ENCODE results near the gene COL27A1. TPM values are rescaled to one million over a fixed set of nuclear protein-coding genes. Genes with fewer than 3 reads are reported as not detected.

COL27A1 gene
- total RNA-seq, 2 experiments from 2014 or later: not detected

- no peak overlapping the region for H3K4me2 ChIP-seq (ENCODE audit: low read length)
- no peaks in the 10 kb centered on the region for H3K79me2 ChIP-seq (ENCODE audit: insufficient read depth, low read depth, low read length)
- ChIA-PET CTCF (ENCODE audit: unreplicated experiment) (no interaction called here), POLR2A (no interaction called here)
- no TSS peak for BruUV-seq (replicated peaks)
- TF ChIP-seq EZH2phosphoT487 (IDR thresholded peaks at IDR 0.05; ENCODE audit: borderline replicate concordance, low read depth, low read length): no peak
- TF ChIP-seq, protein P1, sequence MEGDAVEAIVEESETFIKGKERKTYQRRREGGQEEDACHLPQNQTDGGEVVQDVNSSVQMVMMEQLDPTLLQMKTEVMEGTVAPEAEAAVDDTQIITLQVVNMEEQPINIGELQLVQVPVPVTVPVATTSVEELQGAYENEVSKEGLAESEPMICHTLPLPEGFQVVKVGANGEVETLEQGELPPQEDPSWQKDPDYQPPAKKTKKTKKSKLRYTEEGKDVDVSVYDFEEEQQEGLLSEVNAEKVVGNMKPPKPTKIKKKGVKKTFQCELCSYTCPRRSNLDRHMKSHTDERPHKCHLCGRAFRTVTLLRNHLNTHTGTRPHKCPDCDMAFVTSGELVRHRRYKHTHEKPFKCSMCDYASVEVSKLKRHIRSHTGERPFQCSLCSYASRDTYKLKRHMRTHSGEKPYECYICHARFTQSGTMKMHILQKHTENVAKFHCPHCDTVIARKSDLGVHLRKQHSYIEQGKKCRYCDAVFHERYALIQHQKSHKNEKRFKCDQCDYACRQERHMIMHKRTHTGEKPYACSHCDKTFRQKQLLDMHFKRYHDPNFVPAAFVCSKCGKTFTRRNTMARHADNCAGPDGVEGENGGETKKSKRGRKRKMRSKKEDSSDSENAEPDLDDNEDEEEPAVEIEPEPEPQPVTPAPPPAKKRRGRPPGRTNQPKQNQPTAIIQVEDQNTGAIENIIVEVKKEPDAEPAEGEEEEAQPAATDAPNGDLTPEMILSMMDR (conservative IDR thresholded peaks at IDR 0.05; ENCODE audit: low read length): no peak
- H3K36me3 ChIP-seq (ENCODE audit: insufficient read depth, low read length): no peaks in the 10 kb centered on the region
- intact Hi-C loops (cut with micrococcal nuclease; ENCODE audit: unreplicated experiment): no loop called here
- H3K9me3 ChIP-seq (ENCODE audit: low read length): no peaks in the 10 kb centered on the region
- DNase-seq (ENCODE audit: low spot score): no peak
- no peaks in the 10 kb centered on the region for H4K20me1 ChIP-seq (ENCODE audit: insufficient read depth, low read length)
- no peaks in the 10 kb centered on the region for H3K4me1 ChIP-seq (ENCODE audit: insufficient read depth, low read length, poor library complexity, severe bottlenecking)
- no peak overlapping the region for H3K4me3 ChIP-seq (ENCODE audit: low read depth, low read length, poor library complexity, severe bottlenecking)
- H3K27ac ChIP-seq (ENCODE audit: low read depth, low read length, poor library complexity, severe bottlenecking): no peak overlapping the region
- no peaks in the 10 kb centered on the region for H3K9me2 ChIP-seq (ENCODE audit: insufficient read depth, low read length)
- H2AFZ ChIP-seq (ENCODE audit: low read length): no peak overlapping the region
Measured at GRCh38 chr9:114138552-114138971, 16.8 kb upstream of the COL27A1 start.

- intact Hi-C loops (cut with micrococcal nuclease; ENCODE audit: unreplicated experiment): no loop called here
- Histone ChIP-seq H2AFZ (ENCODE audit: low read length) (no peak overlapping the region), H3K4me3 (ENCODE audit: low read depth, low read length, poor library complexity, severe bottlenecking) (no peak overlapping the region), H3K9me3 (ENCODE audit: low read length) (no peaks in the 10 kb centered on the region), H3K4me2 (ENCODE audit: low read length) (no peak overlapping the region), H3K4me1 (ENCODE audit: insufficient read depth, low read length, poor library complexity, severe bottlenecking) (no peaks in the 10 kb centered on the region), H3K9me2 (ENCODE audit: insufficient read depth, low read length) (no peaks in the 10 kb centered on the region), H3K27ac (ENCODE audit: low read depth, low read length, poor library complexity, severe bottlenecking) (no peak overlapping the region), H3K79me2 (ENCODE audit: insufficient read depth, low read depth, low read length) (no peaks in the 10 kb centered on the region), H3K36me3 (ENCODE audit: insufficient read depth, low read length) (no peaks in the 10 kb centered on the region), H4K20me1 (ENCODE audit: insufficient read depth, low read length) (no peaks in the 10 kb centered on the region)
- POLR2A ChIA-PET: no interaction called here
- CTCF ChIA-PET (ENCODE audit: unreplicated experiment): no interaction called here
- no peak for DNase-seq (ENCODE audit: low spot score)
- BruUV-seq (replicated peaks): no TSS peak
- no peak for TF ChIP-seq EZH2phosphoT487 (IDR thresholded peaks at IDR 0.05; ENCODE audit: borderline replicate concordance, low read depth, low read length)
- TF ChIP-seq, protein P1 (conservative IDR thresholded peaks at IDR 0.05; ENCODE audit: low read length): no peak
Measured at GRCh38 chr9:114139071-114139470, 16.3 kb upstream of the COL27A1 start.

- ChIA-PET CTCF (ENCODE audit: unreplicated experiment) (no interaction called here), POLR2A (interaction anchor here (1.1 kb wide), 1 partner anchor 11 kb away, joined by 5 read pairs; no protein-coding TSS in a partner anchor)
- no peaks in the 10 kb centered on the region for H4K20me1 ChIP-seq (ENCODE audit: insufficient read depth, low read length)
- H3K9me3 ChIP-seq (ENCODE audit: low read length): no peaks in the 10 kb centered on the region
- TF ChIP-seq, protein P1 (conservative IDR thresholded peaks at IDR 0.05; ENCODE audit: low read length): no peak
- no TSS peak for BruUV-seq (replicated peaks)
- H3K4me2 ChIP-seq (ENCODE audit: low read length): no peak overlapping the region
- no peak for DNase-seq (ENCODE audit: low spot score)
- H3K36me3 ChIP-seq (ENCODE audit: insufficient read depth, low read length): no peaks in the 10 kb centered on the region
- H3K4me1 ChIP-seq (ENCODE audit: insufficient read depth, low read length, poor library complexity, severe bottlenecking): no peaks in the 10 kb centered on the region
- intact Hi-C loops (cut with micrococcal nuclease; ENCODE audit: unreplicated experiment): no loop called here
- H3K27ac ChIP-seq (ENCODE audit: low read depth, low read length, poor library complexity, severe bottlenecking): no peak overlapping the region
- H2AFZ ChIP-seq (ENCODE audit: low read length): no peak overlapping the region
- no peaks in the 10 kb centered on the region for H3K9me2 ChIP-seq (ENCODE audit: insufficient read depth, low read length)
- no peak overlapping the region for H3K4me3 ChIP-seq (ENCODE audit: low read depth, low read length, poor library complexity, severe bottlenecking)
- no peaks in the 10 kb centered on the region for H3K79me2 ChIP-seq (ENCODE audit: insufficient read depth, low read depth, low read length)
Measured at GRCh38 chr9:114140401-114140800, 14.9 kb upstream of the COL27A1 start.
